HCT116 (cell line): ENCODE data around the gene ORAI1. TPM values are rescaled to one million over a fixed set of nuclear protein-coding genes. Genes with fewer than 3 reads are reported as not detected.

Source experiments
- ATAC-seq: fragments of 200-7000 bp; cut with Tn5 transposase; 2 replicates; pipeline ENCODE4 v1.9.1; 2020; ENCODE audit warnings: mild to moderate bottlenecking, moderate library complexity
- BruUV-seq: library from RNA; stranded (reverse); fragments of 400-500 nt; replicated peaks from 2 replicates; lab custom pipeline; 2021; lab: Mats Ljungman, UMichigan
- CTCF ChIA-PET: fragments of 300-600 bp; sonication (Branson Sonifier 250); formaldehyde crosslinking; loops from one replicate; lab custom pipeline; 2021; ENCODE audit warnings: antibody characterized with exemption; lab: Charles Lee
- POLR2A ChIA-PET: fragments of 300-600, 350-600 bp; sonication (Branson Sonifier 250); formaldehyde crosslinking; loops from one replicate; lab custom pipeline; 2021; ENCODE audit warnings: antibody characterized with exemption; lab: Charles Lee
- RAD21 ChIA-PET, 2 experiments: fragments of 300-600 bp; sonication (Branson Sonifier 250); formaldehyde crosslinking; loops; one replicate each; lab custom pipeline; 2023; ENCODE audit warnings: low total read pairs in 2 of 2; ENCODE audit not compliant: uncharacterized antibody in 2 of 2, unreplicated experiment in 2 of 2, low non-redundant PET in 1 of 2; lab: Charles Lee
- DNase-seq: peaks from one replicate; pipeline ENCODE4 v3.0.0-alpha.2; 2010; ENCODE audit warnings: low read depth, low spot score
- H2AFZ ChIP-seq: fragments of 200-600 bp; shearing (Covaris generic), sonication (generic); 2 replicates; pipeline ENCODE4 v1.6.1; 2017; ENCODE audit warnings: low read depth, mixed run types, mixed read lengths, antibody characterized with exemption, low read length; ENCODE audit not compliant: poor library complexity, severe bottlenecking
- H3K27ac ChIP-seq: 2 replicates; pipeline ENCODE4 v1.5.1; 2012; ENCODE audit warnings: low read depth, low read length
- H3K27me3 ChIP-seq: fragments of 200-600 bp; sonication (generic); 2 replicates; pipeline ENCODE4 v1.6.1; 2016; ENCODE audit warnings: mixed run types, low read length, mixed read lengths; ENCODE audit not compliant: insufficient read depth
- H3K36me3 ChIP-seq, 2 experiments: fragments of 200-500 bp in 1 of 2; fragments of 200-600 bp in 1 of 2; sonication (Bioruptor generic) in 1 of 2; sonication (generic) in 1 of 2; 2 replicates each; pipeline versions ENCODE4 v1.5.1 to v1.6.1; 2014 to 2016; ENCODE audit warnings: low read length in 2 of 2, inconsistent platforms in 1 of 2, mixed read lengths in 1 of 2, mixed run types in 1 of 2; ENCODE audit not compliant: insufficient read depth in 2 of 2, control insufficient read depth in 1 of 2
- H3K4me1 ChIP-seq, 2 experiments: fragments of 200-600 bp in 1 of 2; sonication (generic) in 1 of 2; 2 replicates each; pipeline versions ENCODE4 v1.5.1 to v1.6.1; 2012 to 2017; ENCODE audit warnings: low read length in 2 of 2, inconsistent platforms in 1 of 2, mild to moderate bottlenecking in 1 of 2, mixed read lengths in 1 of 2, mixed run types in 1 of 2, moderate library complexity in 1 of 2; ENCODE audit not compliant: insufficient read depth in 2 of 2, control insufficient read depth in 1 of 2
- H3K4me2 ChIP-seq: fragments of 200-600 bp; sonication (generic); 2 replicates; pipeline ENCODE4 v1.6.1; 2017; ENCODE audit warnings: mixed run types, low read length, mixed read lengths
- H3K4me3 ChIP-seq, 2 experiments: fragments of 200-600 bp in 1 of 2; sonication (generic) in 1 of 2; replicated peaks in 1 of 2; 2 replicates each; pipeline ENCODE4 v1.5.1; 2011 to 2016; ENCODE audit warnings: low read length in 2 of 2, control low read depth in 1 of 2, low read depth in 1 of 2, mild to moderate bottlenecking in 1 of 2, mixed read lengths in 1 of 2, mixed run types in 1 of 2
- H3K79me2 ChIP-seq: fragments of 200-600 bp; sonication (generic); 2 replicates; pipeline ENCODE4 v1.6.1; 2017; ENCODE audit warnings: mild to moderate bottlenecking, mixed run types, low read length, moderate library complexity, mixed read lengths; ENCODE audit not compliant: insufficient read depth
- H3K9ac ChIP-seq: fragments of 200-600 bp; sonication (generic); 2 replicates; pipeline ENCODE4 v1.6.1; 2016; ENCODE audit warnings: low read length, mixed read lengths
- H3K9me2 ChIP-seq: fragments of 200-600 bp; sonication (generic), shearing (Covaris generic); 2 replicates; pipeline ENCODE4 v1.6.1; 2017; ENCODE audit warnings: mixed run types, mild to moderate bottlenecking, moderate library complexity; ENCODE audit not compliant: insufficient read depth
- H3K9me3 ChIP-seq, 2 experiments: fragments of 200-500 bp in 1 of 2; fragments of 200-600 bp in 1 of 2; sonication (Bioruptor generic) in 1 of 2; sonication (generic) in 1 of 2; 2 replicates each; pipeline ENCODE4 v1.6.1; 2014 to 2017; ENCODE audit warnings: low read length in 2 of 2, mixed read lengths in 2 of 2, inconsistent platforms in 1 of 2, low read depth in 1 of 2, mild to moderate bottlenecking in 1 of 2, mixed run types in 1 of 2, moderate library complexity in 1 of 2; ENCODE audit not compliant: control insufficient read depth in 1 of 2, insufficient read depth in 1 of 2
- H4K20me1 ChIP-seq: fragments of 200-600 bp; sonication (generic), shearing (Covaris generic); 2 replicates; pipeline ENCODE4 v1.6.1; 2017; ENCODE audit warnings: mixed run types, mild to moderate bottlenecking, moderate library complexity; ENCODE audit not compliant: insufficient read depth
- ATF3 ChIP-seq: IDR thresholded peaks from 2 replicates; pipeline ENCODE4 v1.6.1; 2012
- CBX3 ChIP-seq: IDR thresholded peaks from 2 replicates; pipeline ENCODE4 v1.6.1; 2012; ENCODE audit warnings: low read depth
- EGR1 ChIP-seq: IDR thresholded peaks from 2 replicates; pipeline ENCODE4 v1.6.1; 2012; ENCODE audit warnings: low read depth
- ELF1 ChIP-seq: IDR thresholded peaks from 2 replicates; pipeline ENCODE4 v1.6.1; 2012; ENCODE audit warnings: low read depth, borderline replicate concordance
- EZH2 ChIP-seq: fragments of 200-600 bp; sonication (generic); IDR thresholded peaks from 2 replicates; pipeline ENCODE4 v1.6.1; 2017; ENCODE audit warnings: antibody characterized with exemption, mixed run types
- EZH2phosphoT487 ChIP-seq: fragments of 200-600 bp; IDR thresholded peaks from 2 replicates; pipeline ENCODE4 v1.6.1; 2018; ENCODE audit warnings: antibody characterized with exemption, borderline replicate concordance
- FOSL1 ChIP-seq: IDR thresholded peaks from 2 replicates; pipeline ENCODE4 v1.6.1; 2012; ENCODE audit warnings: low read depth
- JUND ChIP-seq: IDR thresholded peaks from 2 replicates; pipeline ENCODE4 v1.6.1; 2012
- MAX ChIP-seq: IDR thresholded peaks from 2 replicates; pipeline ENCODE4 v1.6.1; 2012
- RAD21 ChIP-seq: IDR thresholded peaks from 2 replicates; pipeline ENCODE4 v1.6.1; 2012; ENCODE audit warnings: low read depth, mild to moderate bottlenecking
- REST ChIP-seq: IDR thresholded peaks from 2 replicates; pipeline ENCODE4 v1.6.1; 2012; ENCODE audit warnings: low read depth
- SIN3A ChIP-seq: IDR thresholded peaks from 2 replicates; pipeline ENCODE4 v1.6.1; 2012; ENCODE audit warnings: low read depth
- SP1 ChIP-seq: IDR thresholded peaks from 2 replicates; pipeline ENCODE4 v1.6.1; 2012; ENCODE audit warnings: low read depth
- SRF ChIP-seq: IDR thresholded peaks from 2 replicates; pipeline ENCODE4 v1.6.1; 2012; ENCODE audit warnings: low read depth
- ZBTB33 ChIP-seq: IDR thresholded peaks from 2 replicates; pipeline ENCODE4 v1.6.1; 2011; ENCODE audit warnings: mild to moderate bottlenecking, low read length, moderate library complexity; ENCODE audit not compliant: insufficient replicate concordance; ENCODE audit errors: extremely low read depth
- intact Hi-C: fragments of 100-400 bp; cut with micrococcal nuclease; formaldehyde crosslinking; loops from 2 replicates; pipeline ENCODE4 v1.10.0; 2022
- total RNA-seq: library from RNA; stranded (reverse); gene quantifications from one replicate; pipeline ENCODE4 v1.2.1, GENCODE V29; 2021; ENCODE audit not compliant: unreplicated experiment

ORAI1 gene
- total RNA-seq, 1 experiment from 2014 or later = 20.2 TPM

GRCh38 chr12:121648458-121649028 lies 22.2 kb downstream of the ORAI1 start:
- ChIA-PET CTCF (no interaction called here), POLR2A (no interaction called here), RAD21 (no interaction called here)
- Histone ChIP-seq H4K20me1 (no peaks in the 10 kb centered on the region), H3K9ac (no peak overlapping the region), H2AFZ (no peak overlapping the region), H3K4me2 (no peak overlapping the region), H3K4me1 (peaks cover 0 to 4% of the 10 kb centered on the region in 2 experiments; a peak in 1 of 4 replicates), H3K9me2 (no peaks in the 10 kb centered on the region), H3K27me3 (no peaks in the 10 kb centered on the region), H3K4me3 (no peak overlapping the region), H3K79me2 (no peaks in the 10 kb centered on the region), H3K9me3 (no peaks in the 10 kb centered on the region), H3K36me3 (no peaks in the 10 kb centered on the region; a peak in 1 of 4 replicates), H3K27ac (no peak overlapping the region)
- no peak for DNase-seq
- TF ChIP-seq REST = no peak
- TF ChIP-seq EZH2 = no peak
- TF ChIP-seq ATF3 = no peak
- intact Hi-C loops = no loop called here
- BruUV-seq = no TSS peak
- no peak for ATAC-seq

- ATAC-seq = no peak
- no peak for DNase-seq
- ChIA-PET CTCF (no interaction called here), POLR2A (no interaction called here), RAD21 (no interaction called here)
- H3K9ac ChIP-seq = no peak overlapping the region
- H2AFZ ChIP-seq = no peak overlapping the region
- H3K4me2 ChIP-seq = no peak overlapping the region
- H3K36me3 ChIP-seq = no peaks in the 10 kb centered on the region; a peak in 1 of 4 replicates
- H3K27ac ChIP-seq = no peak overlapping the region
- intact Hi-C loops = no loop called here
- peaks cover 0 to 11% of the 10 kb centered on the region in 2 experiments; a peak in 2 of 4 replicates for H3K4me1 ChIP-seq
- no peaks in the 10 kb centered on the region for H3K79me2 ChIP-seq
- no peak overlapping the region for H3K4me3 ChIP-seq
- no peaks in the 10 kb centered on the region for H3K9me2 ChIP-seq
- H3K9me3 ChIP-seq = no peaks in the 10 kb centered on the region
- BruUV-seq = no TSS peak
- no peaks in the 10 kb centered on the region for H3K27me3 ChIP-seq
- H4K20me1 ChIP-seq = no peaks in the 10 kb centered on the region
- TF ChIP-seq CBX3 (no peak), MAX (no peak), ATF3 (no peak), ZBTB33 (no peak), FOSL1 (no peak), RAD21 (no peak), EGR1 (no peak), SIN3A (no peak), EZH2 (no peak), JUND (no peak), EZH2phosphoT487 (no peak), SRF (no peak), SP1 (no peak), ELF1 (no peak)
These were observed 23.0 kb downstream of the ORAI1 start for GRCh38 chr12:121649322-121649721.
